Memory B cell (primary cell): Measurements from ENCODE around the gene KBTBD6.
"Not testable (repeated sequence)": the region's sequence is repeated elsewhere in the genome, so short reads cannot be mapped to it uniquely, and the experiment has no call there.

Source experiments
- ATAC-seq: fragments of 150-1000 bp; cut with Tn5 transposase; 2 replicates; pipeline ENCODE4 v1.10.0; 2021; ENCODE audit warnings: low read depth, mild to moderate bottlenecking, moderate library complexity
- DNase-seq, 2 donors: peaks; one replicate each; pipeline ENCODE4 v3.0.0; 2022; ENCODE audit warnings: low spot score in 2 of 2
- H3K27ac Mint-ChIP-seq: one replicate; pipeline ENCODE4 v1.8.0; 2022; ENCODE audit warnings: mild to moderate bottlenecking, moderate library complexity, mixed read lengths
- H3K27me3 Mint-ChIP-seq: one replicate; pipeline ENCODE4 v1.8.0; 2022; ENCODE audit warnings: mixed read lengths
- H3K36me3 Mint-ChIP-seq: one replicate; pipeline ENCODE4 v1.8.0; 2022; ENCODE audit warnings: mild to moderate bottlenecking, mixed read lengths
- H3K4me1 Mint-ChIP-seq: one replicate; pipeline ENCODE4 v1.8.0; 2022; ENCODE audit warnings: mixed read lengths
- H3K4me3 Mint-ChIP-seq: one replicate; pipeline ENCODE4 v1.8.0; 2022; ENCODE audit warnings: mild to moderate bottlenecking, moderate library complexity, mixed read lengths
- H3K9me3 Mint-ChIP-seq: one replicate; pipeline ENCODE4 v1.8.0; 2022; ENCODE audit warnings: mixed read lengths

Gene KBTBD6

DNA sequence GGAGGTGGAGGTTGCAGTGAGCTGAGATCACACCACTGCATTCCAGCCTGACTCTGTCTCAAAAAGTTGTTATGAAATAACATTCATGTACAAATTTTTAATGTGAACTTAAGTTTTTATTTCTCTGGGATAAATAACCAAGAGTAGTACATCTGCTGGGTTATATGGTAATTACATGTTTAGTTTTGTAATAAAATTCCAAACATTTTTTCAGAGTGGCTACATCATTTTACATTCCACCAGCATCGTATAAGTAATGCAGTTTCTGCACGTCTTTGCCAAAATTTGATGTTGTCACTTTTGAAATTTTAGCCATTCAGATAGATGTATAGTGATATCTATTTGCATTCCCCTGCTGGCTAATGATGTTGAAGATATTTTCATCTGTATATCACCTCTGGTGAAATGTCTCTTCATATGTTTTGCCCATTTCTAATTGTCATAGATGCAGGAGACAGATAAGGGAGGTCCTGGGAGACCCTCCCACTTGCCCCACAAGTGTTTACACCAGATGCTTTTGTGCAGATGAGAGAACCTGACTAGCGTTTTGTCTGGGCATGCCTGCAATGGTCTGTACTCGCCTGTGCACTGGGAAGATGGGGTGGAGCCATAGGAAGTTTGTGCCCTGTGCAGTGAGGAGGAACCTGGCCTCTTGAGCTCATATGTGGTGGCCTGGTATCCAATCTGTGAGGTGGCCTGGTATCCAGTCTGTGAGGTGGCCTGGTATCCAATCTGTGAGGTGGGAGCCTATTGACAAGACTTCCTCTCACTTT lies 12.7 kb upstream of the KBTBD6 start:
- Mint-ChIP-seq H3K27ac (no peak overlapping the region), H3K4me1 (no peaks in the 10 kb centered on the region), H3K36me3 (peaks cover 28% of the 10 kb centered on the region), H3K4me3 (no peak overlapping the region), H3K27me3 (no peaks in the 10 kb centered on the region), H3K9me3 (peaks cover 16% of the 10 kb centered on the region)
- no peak for ATAC-seq
- no peak for DNase-seq

DNA sequence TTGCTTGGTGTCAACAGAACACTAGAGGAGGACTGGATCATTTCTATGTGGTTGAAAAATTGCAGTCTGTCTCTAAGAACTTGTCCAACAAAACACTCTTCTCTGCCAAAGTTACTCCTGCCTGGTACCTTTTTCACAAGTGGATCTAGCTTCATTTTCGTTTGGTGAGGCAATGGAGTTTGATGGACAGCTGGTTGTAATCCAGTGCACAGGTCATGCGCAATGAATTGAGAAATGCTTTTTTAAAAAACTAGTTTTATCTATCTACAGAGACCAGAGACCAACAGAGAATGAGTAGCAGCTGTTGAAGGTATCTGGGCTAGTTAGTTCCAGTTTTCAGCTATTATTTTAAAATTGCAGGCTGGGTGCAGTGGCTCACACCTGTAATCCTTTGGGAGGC lies 12.0 kb upstream of the KBTBD6 start:
- ATAC-seq (no peak), DNase-seq (no peak)
- H3K4me1 Mint-ChIP-seq: peaks cover 4% of the 10 kb centered on the region
- peaks cover 20% of the 10 kb centered on the region for H3K36me3 Mint-ChIP-seq
- H3K4me3 Mint-ChIP-seq: no peak overlapping the region
- H3K9me3 Mint-ChIP-seq: peaks cover 11% of the 10 kb centered on the region
- H3K27ac Mint-ChIP-seq: no peak overlapping the region
- no peaks in the 10 kb centered on the region for H3K27me3 Mint-ChIP-seq

DNA sequence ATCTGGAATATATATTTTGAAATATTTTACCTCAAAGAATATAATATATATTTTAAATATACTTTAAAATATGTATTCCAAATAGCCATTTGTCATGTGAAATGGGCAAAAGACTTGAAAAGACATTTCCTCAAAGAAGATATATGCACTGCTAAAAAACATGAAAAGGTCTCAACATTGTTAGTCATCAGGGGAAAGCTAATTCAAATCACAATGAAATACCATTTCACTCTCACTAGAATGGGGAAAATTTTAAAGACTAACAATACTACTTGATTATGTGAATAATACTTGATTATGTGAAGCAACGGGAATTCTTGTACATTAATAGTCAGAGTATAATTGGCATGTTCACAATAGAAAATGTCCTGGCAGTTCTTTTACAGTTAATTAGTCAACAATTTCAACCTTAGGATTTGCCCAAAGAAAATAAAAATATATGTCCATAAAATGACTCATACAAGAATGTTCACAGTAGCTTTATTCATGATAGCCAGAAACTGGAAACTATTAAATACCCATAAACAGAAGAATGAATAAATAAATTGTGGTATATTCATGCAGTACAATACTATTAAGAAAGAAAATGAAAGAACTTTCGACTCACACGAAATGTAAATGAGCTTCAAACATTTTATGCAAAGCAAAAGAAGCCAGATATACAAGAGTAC lies 6.8 kb upstream of the KBTBD6 start:
- Mint-ChIP-seq H3K4me1 (peaks cover 6% of the 10 kb centered on the region), H3K36me3 (peaks cover 4% of the 10 kb centered on the region), H3K27ac (no peak overlapping the region), H3K27me3 (no peaks in the 10 kb centered on the region), H3K9me3 (peaks cover 1% of the 10 kb centered on the region), H3K4me3 (no peak overlapping the region)
- no peak for ATAC-seq
- no peak for DNase-seq

- DNase-seq (no peak), ATAC-seq (no peak)
- Mint-ChIP-seq H3K4me3 (no peak overlapping the region), H3K9me3 (peaks cover 1% of the 10 kb centered on the region), H3K27me3 (no peaks in the 10 kb centered on the region), H3K27ac (no peak overlapping the region), H3K36me3 (peaks cover 4% of the 10 kb centered on the region), H3K4me1 (peaks cover 12% of the 10 kb centered on the region)
These were observed 5.3 kb upstream of the KBTBD6 start for GRCh38 chr13:41137951-41138350.

- Mint-ChIP-seq H3K27me3 (no peaks in the 10 kb centered on the region), H3K36me3 (peaks cover 4% of the 10 kb centered on the region), H3K4me3 (no peak overlapping the region), H3K27ac (no peak overlapping the region), H3K4me1 (peaks cover 12% of the 10 kb centered on the region), H3K9me3 (peaks cover 1% of the 10 kb centered on the region)
- DNase-seq: no peak
- no peak for ATAC-seq
These were observed 4.6 kb upstream of the KBTBD6 start for GRCh38 chr13:41137241-41137640.

DNA sequence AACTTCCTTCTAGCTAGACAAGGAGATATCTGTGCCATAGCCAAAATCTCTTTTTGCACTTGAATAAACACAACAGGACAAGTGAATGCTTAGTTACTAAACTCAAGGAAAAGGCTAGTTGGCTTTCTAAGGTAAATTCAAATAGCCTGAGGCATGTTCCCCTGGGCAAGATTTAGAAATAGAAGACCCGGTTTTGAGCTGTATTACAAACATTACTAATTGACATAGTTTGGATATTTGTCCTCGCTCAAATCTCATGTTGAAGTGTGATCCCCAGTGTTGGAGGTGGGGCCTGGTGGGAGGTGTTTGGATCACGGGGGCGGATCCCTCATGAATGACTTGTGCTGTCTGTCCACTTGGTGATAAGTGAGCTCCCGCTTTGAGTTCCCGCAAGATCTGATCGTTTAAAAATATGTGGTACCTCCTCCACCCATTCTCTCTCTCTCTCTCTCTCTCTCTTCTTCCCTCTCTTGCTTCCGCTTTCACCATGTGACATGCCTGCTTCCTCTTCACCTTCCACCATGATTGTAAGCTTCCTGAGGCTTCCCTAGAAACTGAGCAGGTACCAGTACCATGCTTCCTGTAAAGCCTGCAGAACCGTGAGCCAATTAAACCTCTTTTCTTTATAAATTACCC lies 3.9 kb upstream of the KBTBD6 start:
- no peak for ATAC-seq
- Mint-ChIP-seq H3K27ac (no peak overlapping the region), H3K27me3 (no peaks in the 10 kb centered on the region), H3K9me3 (peaks cover 1% of the 10 kb centered on the region), H3K36me3 (peaks cover 4% of the 10 kb centered on the region), H3K4me1 (peaks cover 14% of the 10 kb centered on the region), H3K4me3 (no peak overlapping the region)
- no peak for DNase-seq

DNA sequence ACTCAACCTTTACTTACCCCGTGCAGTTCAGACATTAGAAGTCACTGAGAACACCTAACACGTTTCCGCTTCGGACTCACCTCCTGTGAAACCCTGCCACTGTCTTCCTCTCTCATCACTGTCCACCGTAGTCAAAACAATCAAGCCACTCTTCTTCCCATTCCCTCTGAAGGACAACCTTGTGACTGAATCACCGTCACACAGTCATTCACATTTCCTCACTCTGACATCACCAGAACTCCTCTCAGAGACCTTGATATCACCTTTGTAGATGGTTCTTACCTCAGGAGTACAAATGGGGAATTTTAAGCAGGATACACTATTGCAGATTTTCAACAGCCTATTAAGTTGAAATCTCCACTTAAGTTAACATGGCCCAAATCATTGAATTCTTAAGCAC lies 1.3 kb upstream of the KBTBD6 start:
- DNase-seq (no peak), ATAC-seq (no peak)
- H3K4me3 Mint-ChIP-seq: peak overlapping the region; percentile 62
- no peak overlapping the region for H3K27ac Mint-ChIP-seq
- peaks cover 1% of the 10 kb centered on the region for H3K9me3 Mint-ChIP-seq
- peaks cover 4% of the 10 kb centered on the region for H3K36me3 Mint-ChIP-seq
- no peaks in the 10 kb centered on the region for H3K27me3 Mint-ChIP-seq
- peaks cover 21% of the 10 kb centered on the region for H3K4me1 Mint-ChIP-seq

- Mint-ChIP-seq H3K4me1 (peaks cover 25% of the 10 kb centered on the region), H3K27ac (peak overlapping the region; percentile 87), H3K4me3 (peak overlapping the region; percentile 99)
- DNase-seq (peak in 1 of 2 donors; percentile 9), ATAC-seq (peak; percentile 4)
- H3K27me3 Mint-ChIP-seq, H3K9me3 Mint-ChIP-seq, H3K36me3 Mint-ChIP-seq: not testable (repeated sequence)
These were observed 716 bp downstream of the KBTBD6 start for GRCh38 chr13:41131660-41132511.

DNA sequence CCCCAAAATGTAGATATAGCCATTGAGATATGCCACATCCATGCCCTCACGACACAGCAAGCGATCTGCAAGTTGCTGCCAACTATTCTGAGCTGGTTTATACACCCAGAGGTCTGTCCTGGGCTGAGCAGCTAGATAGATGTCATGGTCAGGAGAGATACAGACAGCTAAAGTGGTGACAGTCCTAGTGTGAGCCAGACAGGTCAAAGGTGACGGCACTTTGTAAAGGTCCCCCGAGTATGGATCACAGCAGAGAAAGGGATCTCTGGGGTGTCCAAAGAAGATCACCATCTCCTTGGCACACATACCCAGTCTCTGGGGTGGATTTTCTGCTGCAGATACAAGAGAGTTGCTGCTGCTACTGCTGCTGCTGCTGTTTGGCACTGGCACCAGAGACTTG lies 1.4 kb downstream of the KBTBD6 start:
- Mint-ChIP-seq H3K4me1 (peaks cover 23% of the 10 kb centered on the region), H3K4me3 (peak overlapping the region; percentile 99)
- H3K36me3 Mint-ChIP-seq, H3K27me3 Mint-ChIP-seq, H3K27ac Mint-ChIP-seq, H3K9me3 Mint-ChIP-seq, ATAC-seq, DNase-seq: not testable (repeated sequence)

DNA sequence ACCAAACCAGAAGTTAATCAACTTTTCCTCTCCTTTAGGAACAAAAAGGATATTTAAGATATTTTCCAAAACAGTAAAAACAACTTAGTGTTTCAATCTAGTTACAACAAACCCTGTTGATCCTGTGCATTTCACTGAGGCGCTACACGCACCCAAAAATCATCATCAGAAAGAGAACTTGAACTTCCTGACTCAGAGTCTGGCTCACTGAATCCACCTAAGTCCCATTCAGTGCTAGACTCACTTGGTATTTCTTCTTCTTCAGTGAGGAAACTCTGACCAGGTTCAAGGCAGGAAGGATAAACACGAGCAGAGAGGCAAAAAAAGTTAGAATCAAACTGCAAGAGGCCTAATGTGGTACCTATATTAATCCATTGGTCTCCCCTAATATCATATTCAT lies 2.2 kb downstream of the KBTBD6 start:
- Mint-ChIP-seq H3K27ac (no peak overlapping the region), H3K27me3 (no peaks in the 10 kb centered on the region), H3K9me3 (peaks cover 2% of the 10 kb centered on the region), H3K4me1 (peaks cover 23% of the 10 kb centered on the region), H3K36me3 (peaks cover 6% of the 10 kb centered on the region), H3K4me3 (peak overlapping the region; percentile 99)
- ATAC-seq (no peak), DNase-seq (no peak)

- Mint-ChIP-seq H3K27ac (no peak overlapping the region), H3K27me3 (no peaks in the 10 kb centered on the region), H3K4me1 (peaks cover 17% of the 10 kb centered on the region), H3K36me3 (peaks cover 6% of the 10 kb centered on the region), H3K4me3 (no peak overlapping the region), H3K9me3 (peaks cover 2% of the 10 kb centered on the region)
- DNase-seq (no peak), ATAC-seq (no peak)
These were observed 4.9 kb downstream of the KBTBD6 start for GRCh38 chr13:41127701-41128100.

GRCh38 chr13:41122838-41123237 lies 9.8 kb downstream of the KBTBD6 start:
- Mint-ChIP-seq H3K27ac (no peak overlapping the region), H3K27me3 (no peaks in the 10 kb centered on the region)
- no peak for DNase-seq

GRCh38 chr13:41117869-41118268 lies 14.7 kb downstream of the KBTBD6 start:
- no peaks in the 10 kb centered on the region for H3K27me3 Mint-ChIP-seq
- H3K36me3 Mint-ChIP-seq: no peaks in the 10 kb centered on the region
- no peak for ATAC-seq
- no peaks in the 10 kb centered on the region for H3K9me3 Mint-ChIP-seq
- no peak overlapping the region for H3K4me3 Mint-ChIP-seq
- no peaks in the 10 kb centered on the region for H3K4me1 Mint-ChIP-seq
- DNase-seq: no peak
- H3K27ac Mint-ChIP-seq: no peak overlapping the region

More at GRCh38 chr13:41122838-41123237, 9.8 kb downstream of the KBTBD6 start:
- no peaks in the 10 kb centered on the region for H3K4me1 Mint-ChIP-seq
- H3K4me3 Mint-ChIP-seq: no peak overlapping the region
- peaks cover 4% of the 10 kb centered on the region for H3K36me3 Mint-ChIP-seq
- peaks cover 2% of the 10 kb centered on the region for H3K9me3 Mint-ChIP-seq
- no peak for ATAC-seq

- ATAC-seq: no peak
- Mint-ChIP-seq H3K27me3 (no peaks in the 10 kb centered on the region), H3K36me3 (no peaks in the 10 kb centered on the region), H3K4me1 (no peaks in the 10 kb centered on the region), H3K4me3 (no peak overlapping the region), H3K27ac (no peak overlapping the region), H3K9me3 (no peaks in the 10 kb centered on the region)
- no peak for DNase-seq
These were observed 21.1 kb downstream of the KBTBD6 start for GRCh38 chr13:41111454-41111853.
